Hematopoietic multipotent progenitor cell treated with erythropoietin and hydrocortisone succinate and interleukin-3 and kit ligand, for 17 days (in vitro differentiated cells): Measurements from ENCODE around the gene GSTA5.
"Not testable (repeated sequence)": the region's sequence is repeated elsewhere in the genome, so short reads cannot be mapped to it uniquely, and the experiment has no call there.

Experiments used
- DNase-seq: peaks from one replicate; pipeline ENCODE4 v3.0.0-alpha.2; 2015; ENCODE audit warnings: low spot score

The GSTA5 gene

DNA sequence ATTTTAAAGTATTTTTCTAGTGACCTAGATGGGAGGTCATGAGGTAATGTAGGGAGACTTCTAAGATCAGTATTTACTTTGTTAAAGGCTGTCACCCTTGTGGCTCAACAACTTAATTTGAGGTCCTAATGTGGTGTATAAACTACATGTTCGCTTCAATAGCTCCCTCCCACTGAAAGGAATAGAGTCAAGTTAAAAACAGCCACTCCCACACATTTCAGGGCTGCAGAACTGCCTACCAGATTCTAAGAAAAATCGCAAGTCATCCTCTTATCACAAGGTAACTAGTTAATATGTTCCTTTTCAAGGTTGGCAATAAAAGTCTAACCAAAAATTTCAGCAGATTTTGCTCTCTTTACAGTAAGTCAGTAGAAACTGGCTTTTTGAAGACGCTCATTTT lies 52.1 kb downstream of the GSTA5 start:
- no peak for DNase-seq

DNA sequence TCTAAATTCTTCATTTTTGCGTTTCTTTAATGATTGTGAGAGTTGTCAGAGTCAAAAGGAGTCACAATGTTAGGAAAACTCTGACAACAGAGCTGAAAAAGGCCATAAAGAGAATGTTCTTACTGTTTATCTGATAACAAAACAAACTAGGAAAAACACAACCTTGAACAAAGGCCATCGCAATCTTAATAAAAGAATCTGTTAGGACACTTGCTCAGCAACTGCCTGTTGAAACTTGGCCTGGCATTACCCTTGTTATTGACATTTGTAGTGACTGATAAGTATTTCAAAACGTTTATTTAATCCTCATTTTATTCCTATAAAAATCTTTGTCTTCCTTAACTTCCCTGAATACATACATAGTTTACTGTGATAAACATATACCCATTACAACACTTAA lies 52.7 kb downstream of the GSTA5 start:
- DNase-seq, result no peak

DNA sequence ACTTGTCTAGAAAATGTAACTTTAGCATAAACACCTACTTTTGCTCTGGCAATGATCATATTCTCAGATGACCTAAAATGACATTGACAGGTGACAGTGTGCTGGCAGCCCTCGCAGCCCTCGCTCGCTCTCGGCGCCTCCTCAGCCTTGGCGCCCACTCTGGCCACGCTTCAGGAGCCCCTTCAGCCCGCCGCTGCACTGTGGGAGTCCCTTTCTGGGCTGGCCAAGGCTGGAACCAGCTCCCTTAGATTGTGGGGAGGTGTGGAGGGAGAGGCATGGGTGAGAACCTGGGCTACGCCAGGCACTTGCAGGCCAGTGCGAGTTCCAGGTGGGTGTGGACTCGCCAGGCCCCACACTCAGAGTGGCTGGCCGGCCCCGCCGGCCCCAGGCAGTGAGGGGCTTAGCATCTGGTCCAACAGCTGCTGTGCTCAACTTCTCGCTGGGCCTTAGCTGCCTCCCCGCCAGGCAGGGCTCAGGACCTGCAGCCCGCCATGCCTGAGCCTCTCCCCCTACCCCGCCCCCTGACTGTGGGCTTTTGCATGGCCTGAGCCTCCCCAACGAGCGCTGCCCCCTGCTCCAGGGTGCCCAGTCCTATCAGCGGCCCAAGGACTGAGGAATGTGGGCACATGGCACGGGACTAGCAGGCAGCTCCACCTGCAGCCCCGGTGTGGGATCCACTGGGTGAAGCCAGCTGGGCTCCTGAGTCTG lies 54.2 kb downstream of the GSTA5 start:
- DNase-seq, result no peak

DNA sequence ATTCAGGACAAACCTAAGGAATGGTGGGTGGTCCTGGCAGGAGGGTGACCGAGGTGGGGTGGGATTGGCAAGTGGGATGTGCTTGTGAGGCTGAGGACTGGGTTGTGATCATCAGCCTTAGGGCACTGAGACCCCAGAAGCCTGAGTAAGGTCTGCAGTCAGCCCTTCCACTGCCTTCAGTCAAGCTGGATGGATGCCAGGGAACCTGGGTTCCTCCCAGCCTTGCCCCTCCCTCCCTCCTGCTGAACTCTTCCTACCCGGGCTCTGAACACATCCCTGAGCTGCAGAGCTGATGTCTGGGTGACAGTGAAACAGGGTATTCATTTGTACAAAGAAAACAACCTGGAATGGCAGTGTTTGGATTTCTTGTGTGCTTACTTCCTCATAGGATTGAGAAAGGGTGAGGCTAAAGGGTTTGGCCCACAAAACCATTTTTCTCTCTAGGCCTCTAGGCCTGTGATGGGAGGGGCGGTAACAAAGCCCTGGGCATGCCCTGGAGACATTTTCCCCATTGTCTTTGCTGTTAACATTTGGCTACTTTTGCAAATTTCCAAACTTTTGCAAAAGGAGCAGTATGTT lies 57.8 kb downstream of the GSTA5 start:
- not testable (repeated sequence) for DNase-seq

- DNase-seq, result not testable (repeated sequence)
Observed at GRCh38 chr6:52782209-52782608, 58.4 kb downstream of the GSTA5 start.
